ENCODE measurements around the gene ADRA1B.

The ADRA1B gene

GRCh38 chr5:160009591-160009989, 93.3 kb downstream of the ADRA1B start:
- TF ChIP-seq CEBPB (IDR thresholded peaks at IDR 0.05) = no peak
- TF ChIP-seq NFIC (IDR thresholded peaks at IDR 0.05) = no peak
- TF ChIP-seq EP300 (IDR thresholded peaks at IDR 0.05; ENCODE audit: borderline replicate concordance) = no peak
- no peak for TF ChIP-seq FOXM1 (IDR thresholded peaks at IDR 0.05; ENCODE audit: borderline replicate concordance, low read depth)
- no peak for TF ChIP-seq ZBTB7A (IDR thresholded peaks at IDR 0.05; ENCODE audit: low read depth)
- no peak for TF ChIP-seq TAF1 (IDR thresholded peaks at IDR 0.05; ENCODE audit: low read depth)
- TF ChIP-seq TEAD4 (IDR thresholded peaks at IDR 0.05) = no peak
- no peak for TF ChIP-seq TCF12 (IDR thresholded peaks at IDR 0.05; ENCODE audit: low read depth)
- no peak for TF ChIP-seq USF1 (IDR thresholded peaks at IDR 0.05)
- no peak for TF ChIP-seq RAD21 (IDR thresholded peaks at IDR 0.05; ENCODE audit: low read depth)
- TF ChIP-seq, protein P1, sequence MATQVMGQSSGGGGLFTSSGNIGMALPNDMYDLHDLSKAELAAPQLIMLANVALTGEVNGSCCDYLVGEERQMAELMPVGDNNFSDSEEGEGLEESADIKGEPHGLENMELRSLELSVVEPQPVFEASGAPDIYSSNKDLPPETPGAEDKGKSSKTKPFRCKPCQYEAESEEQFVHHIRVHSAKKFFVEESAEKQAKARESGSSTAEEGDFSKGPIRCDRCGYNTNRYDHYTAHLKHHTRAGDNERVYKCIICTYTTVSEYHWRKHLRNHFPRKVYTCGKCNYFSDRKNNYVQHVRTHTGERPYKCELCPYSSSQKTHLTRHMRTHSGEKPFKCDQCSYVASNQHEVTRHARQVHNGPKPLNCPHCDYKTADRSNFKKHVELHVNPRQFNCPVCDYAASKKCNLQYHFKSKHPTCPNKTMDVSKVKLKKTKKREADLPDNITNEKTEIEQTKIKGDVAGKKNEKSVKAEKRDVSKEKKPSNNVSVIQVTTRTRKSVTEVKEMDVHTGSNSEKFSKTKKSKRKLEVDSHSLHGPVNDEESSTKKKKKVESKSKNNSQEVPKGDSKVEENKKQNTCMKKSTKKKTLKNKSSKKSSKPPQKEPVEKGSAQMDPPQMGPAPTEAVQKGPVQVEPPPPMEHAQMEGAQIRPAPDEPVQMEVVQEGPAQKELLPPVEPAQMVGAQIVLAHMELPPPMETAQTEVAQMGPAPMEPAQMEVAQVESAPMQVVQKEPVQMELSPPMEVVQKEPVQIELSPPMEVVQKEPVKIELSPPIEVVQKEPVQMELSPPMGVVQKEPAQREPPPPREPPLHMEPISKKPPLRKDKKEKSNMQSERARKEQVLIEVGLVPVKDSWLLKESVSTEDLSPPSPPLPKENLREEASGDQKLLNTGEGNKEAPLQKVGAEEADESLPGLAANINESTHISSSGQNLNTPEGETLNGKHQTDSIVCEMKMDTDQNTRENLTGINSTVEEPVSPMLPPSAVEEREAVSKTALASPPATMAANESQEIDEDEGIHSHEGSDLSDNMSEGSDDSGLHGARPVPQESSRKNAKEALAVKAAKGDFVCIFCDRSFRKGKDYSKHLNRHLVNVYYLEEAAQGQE (IDR thresholded peaks at IDR 0.05; ENCODE audit: low read depth) = no peak

DNA sequence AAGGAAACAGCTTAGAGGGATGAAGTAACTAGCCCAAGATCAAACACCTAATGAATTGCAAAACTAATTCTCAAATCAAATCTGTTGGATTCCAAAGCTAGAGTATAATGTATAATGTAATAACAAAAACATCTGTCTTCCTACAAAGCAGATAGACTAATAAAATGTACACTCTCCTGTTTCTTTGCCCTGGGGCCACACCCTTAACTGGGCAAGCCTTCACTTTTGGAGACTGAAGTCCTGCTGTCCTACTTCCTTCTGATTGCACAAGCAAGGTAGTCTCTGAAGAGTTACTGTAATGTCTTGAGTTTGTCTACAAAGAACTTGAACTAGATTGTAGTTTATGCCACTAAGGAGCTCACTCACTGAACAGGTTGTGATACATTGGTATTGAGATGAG, 95.2 kb downstream of the ADRA1B start:
- TF ChIP-seq ZBTB7A (IDR thresholded peaks at IDR 0.05; ENCODE audit: low read depth) (no peak), RAD21 (IDR thresholded peaks at IDR 0.05; ENCODE audit: low read depth) (no peak), TCF12 (IDR thresholded peaks at IDR 0.05; ENCODE audit: low read depth) (no peak), NFIC (IDR thresholded peaks at IDR 0.05) (no peak), MAX (IDR thresholded peaks at IDR 0.05) (no peak), FOXM1 (IDR thresholded peaks at IDR 0.05; ENCODE audit: borderline replicate concordance, low read depth) (no peak), TEAD4 (IDR thresholded peaks at IDR 0.05) (no peak), CEBPB (IDR thresholded peaks at IDR 0.05) (no peak), EP300 (IDR thresholded peaks at IDR 0.05; ENCODE audit: borderline replicate concordance) (no peak), CREB1 (IDR thresholded peaks at IDR 0.05; ENCODE audit: low read depth) (no peak), EGR1 (IDR thresholded peaks at IDR 0.05) (no peak), TAF1 (IDR thresholded peaks at IDR 0.05; ENCODE audit: low read depth) (no peak)
- TF ChIP-seq, protein P1 (IDR thresholded peaks at IDR 0.05; ENCODE audit: low read depth) = no peak

DNA sequence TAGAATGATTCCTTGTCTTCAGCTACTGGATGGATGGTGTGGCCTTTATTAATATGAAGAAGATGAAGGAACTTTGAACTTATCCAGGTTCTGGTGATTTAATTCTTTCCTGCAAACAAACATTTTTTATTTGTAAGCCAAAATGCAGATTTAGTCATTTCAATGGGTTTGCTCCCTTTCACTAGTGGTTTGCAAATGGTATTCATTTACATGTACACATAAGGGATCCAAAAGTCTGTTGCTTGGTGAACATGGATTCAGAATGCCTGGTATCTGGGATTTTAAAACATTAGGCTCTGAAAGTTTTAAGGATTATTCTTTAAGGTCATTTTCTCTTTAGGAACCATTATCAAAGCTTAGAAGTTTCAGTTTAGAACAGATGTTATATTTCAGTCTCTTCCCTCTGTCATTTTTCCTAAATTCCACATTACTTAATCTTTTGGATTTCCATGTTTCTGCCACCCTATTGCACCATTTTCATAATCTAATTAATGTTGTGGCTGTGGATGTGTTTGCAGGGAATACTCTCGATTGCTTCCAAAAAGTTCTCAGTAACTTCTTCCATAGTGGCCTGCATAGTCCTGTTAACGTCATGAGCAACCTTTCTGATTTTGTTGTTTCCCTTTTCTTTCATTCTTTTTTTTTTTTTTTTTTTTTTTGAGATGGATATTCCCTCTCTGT, 102.8 kb downstream of the ADRA1B start:
- TF ChIP-seq RAD21 (IDR thresholded peaks at IDR 0.05; ENCODE audit: low read depth) = no peak
- no peak for TF ChIP-seq FOXM1 (IDR thresholded peaks at IDR 0.05; ENCODE audit: borderline replicate concordance, low read depth)
- TF ChIP-seq EGR1 (IDR thresholded peaks at IDR 0.05) = no peak
- no peak for TF ChIP-seq TAF1 (IDR thresholded peaks at IDR 0.05; ENCODE audit: low read depth)
- TF ChIP-seq MAX (IDR thresholded peaks at IDR 0.05) = no peak
- no peak for TF ChIP-seq CEBPB (IDR thresholded peaks at IDR 0.05)
- no peak for TF ChIP-seq NFIC (IDR thresholded peaks at IDR 0.05)
- TF ChIP-seq, protein P1 (IDR thresholded peaks at IDR 0.05; ENCODE audit: low read depth) = no peak
- no peak for TF ChIP-seq TEAD4 (IDR thresholded peaks at IDR 0.05)

DNA sequence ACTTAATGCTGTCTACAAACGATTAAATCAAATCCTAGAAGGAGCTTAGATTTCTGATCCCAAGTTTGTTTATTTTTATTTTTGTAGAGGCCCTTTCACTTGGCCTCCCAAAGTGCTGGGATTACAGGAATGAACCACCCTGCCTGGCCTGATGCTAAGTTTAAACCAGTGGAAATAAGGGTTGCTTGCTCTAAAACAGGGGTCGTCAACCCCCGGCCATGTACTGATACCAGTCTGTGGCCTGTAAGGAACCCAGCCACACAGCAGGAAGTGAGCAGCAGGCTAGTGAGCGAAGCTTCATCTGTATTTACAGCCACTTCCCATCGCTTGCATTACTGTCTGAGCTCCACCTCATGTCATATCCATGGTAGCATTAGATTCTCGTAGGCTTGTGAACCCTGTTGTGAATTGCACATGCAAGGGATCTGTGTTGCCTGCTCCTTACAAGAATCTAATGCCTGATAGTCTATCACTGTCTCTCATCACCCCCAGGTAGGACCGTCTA, 104.0 kb downstream of the ADRA1B start:
- TF ChIP-seq NFIC (IDR thresholded peaks at IDR 0.05) (no peak), CEBPB (IDR thresholded peaks at IDR 0.05) (no peak), EGR1 (IDR thresholded peaks at IDR 0.05) (no peak), CREB1 (IDR thresholded peaks at IDR 0.05; ENCODE audit: low read depth) (no peak), USF1 (IDR thresholded peaks at IDR 0.05) (no peak), RAD21 (IDR thresholded peaks at IDR 0.05; ENCODE audit: low read depth) (no peak), EP300 (IDR thresholded peaks at IDR 0.05; ENCODE audit: borderline replicate concordance) (no peak), FOXM1 (IDR thresholded peaks at IDR 0.05; ENCODE audit: borderline replicate concordance, low read depth) (no peak), YY1 (IDR thresholded peaks at IDR 0.05; ENCODE audit: low read depth) (no peak), MAX (IDR thresholded peaks at IDR 0.05) (no peak), TAF1 (IDR thresholded peaks at IDR 0.05; ENCODE audit: low read depth) (no peak), TCF12 (IDR thresholded peaks at IDR 0.05; ENCODE audit: low read depth) (no peak), ZBTB7A (IDR thresholded peaks at IDR 0.05; ENCODE audit: low read depth) (no peak), TEAD4 (IDR thresholded peaks at IDR 0.05) (no peak)
- TF ChIP-seq, protein P1 (IDR thresholded peaks at IDR 0.05; ENCODE audit: low read depth) = no peak
